Measurements from ENCODE around the gene TRAF7. TPM values are rescaled to one million over a fixed set of nuclear protein-coding genes. Genes with fewer than 3 reads are reported as not detected.

The TRAF7 gene
- total and polyA plus RNA-seq, 2 of the 13 experiments (the other 11 are each of a cell fraction or from before 2014, with no cell fraction given): 47.9 to 65.6 TPM

- no peak for TF ChIP-seq ZNF275 (CRISPR knock-in tag; IDR thresholded peaks at IDR 0.05; ENCODE audit: borderline replicate concordance)
- no peak for TF ChIP-seq SP1 (IDR thresholded peaks at IDR 0.05)
- no peak for TF ChIP-seq SP1 (CRISPR knock-in tag; IDR thresholded peaks at IDR 0.05)
- TF ChIP-seq, protein P1, sequence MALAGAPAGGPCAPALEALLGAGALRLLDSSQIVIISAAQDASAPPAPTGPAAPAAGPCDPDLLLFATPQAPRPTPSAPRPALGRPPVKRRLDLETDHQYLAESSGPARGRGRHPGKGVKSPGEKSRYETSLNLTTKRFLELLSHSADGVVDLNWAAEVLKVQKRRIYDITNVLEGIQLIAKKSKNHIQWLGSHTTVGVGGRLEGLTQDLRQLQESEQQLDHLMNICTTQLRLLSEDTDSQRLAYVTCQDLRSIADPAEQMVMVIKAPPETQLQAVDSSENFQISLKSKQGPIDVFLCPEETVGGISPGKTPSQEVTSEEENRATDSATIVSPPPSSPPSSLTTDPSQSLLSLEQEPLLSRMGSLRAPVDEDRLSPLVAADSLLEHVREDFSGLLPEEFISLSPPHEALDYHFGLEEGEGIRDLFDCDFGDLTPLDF (CRISPR knock-in tag; IDR thresholded peaks at IDR 0.05): no peak
- TF ChIP-seq PTBP1 (IDR thresholded peaks at IDR 0.05; ENCODE audit: low read depth, low read length, poor library complexity, severe bottlenecking): peak; percentile 37
- TF ChIP-seq ZSCAN29 (CRISPR knock-in tag; conservative IDR thresholded peaks at IDR 0.05): no peak
- TF ChIP-seq NONO (IDR thresholded peaks at IDR 0.05): no peak
- TF ChIP-seq NONO (CRISPR knock-in tag; conservative IDR thresholded peaks at IDR 0.05): no peak
- TF ChIP-seq ZNF512B (CRISPR knock-in tag; IDR thresholded peaks at IDR 0.05; ENCODE audit: borderline replicate concordance): 0 out of 2 replicates have a peak, but pooled peaks have one; percentile 56
- no peak for TF ChIP-seq SRF (IDR thresholded peaks at IDR 0.05; ENCODE audit: low read depth, low read length)
- TF ChIP-seq ZNF274 (CRISPR knock-in tag; IDR thresholded peaks at IDR 0.05): no peak
- peak; percentile 63; the same call in 1 of the 2 replicates for TF ChIP-seq MYC (CRISPR knock-in tag; IDR thresholded peaks at IDR 0.05; ENCODE audit: borderline replicate concordance)
- TF ChIP-seq ZNF598 (CRISPR knock-in tag; IDR thresholded peaks at IDR 0.05; ENCODE audit: borderline replicate concordance): no peak
- TF ChIP-seq DMAP1 (CRISPR knock-in tag; IDR thresholded peaks at IDR 0.05): no peak; the same call in 1 of the 2 replicates
- TF ChIP-seq ZNF354B (CRISPR knock-in tag; IDR thresholded peaks at IDR 0.05): no peak
- no peak for TF ChIP-seq GMEB2 (CRISPR knock-in tag; IDR thresholded peaks at IDR 0.05; ENCODE audit: low read depth)
- TF ChIP-seq WIZ (CRISPR knock-in tag; IDR thresholded peaks at IDR 0.05): no peak
- no peak for TF ChIP-seq KLF11 (CRISPR knock-in tag; IDR thresholded peaks at IDR 0.05)
- TF ChIP-seq ZFP91 (CRISPR knock-in tag; IDR thresholded peaks at IDR 0.05; ENCODE audit: borderline replicate concordance): peak; percentile 48; the same call in 1 of the 2 replicates
- no peak for TF ChIP-seq ZNF543 (CRISPR knock-in tag; IDR thresholded peaks at IDR 0.05)
- no peak for TF ChIP-seq TCF12 (IDR thresholded peaks at IDR 0.05)
- TF ChIP-seq TCF12 (CRISPR knock-in tag; IDR thresholded peaks at IDR 0.05): no peak
Measured at GRCh38 chr16:2149630-2150417, 5.8 kb upstream of the TRAF7 start (continued).
